Keratinocyte (primary cell): ENCODE results near the gene UBR2. TPM values are rescaled to one million over a fixed set of nuclear protein-coding genes. Genes with fewer than 3 reads are reported as not detected.
"Not testable (repeated sequence)": the region's sequence is repeated elsewhere in the genome, so short reads cannot be mapped to it uniquely, and the experiment has no call there.

Experiments used
- DNase-seq: peaks from one replicate; pipeline ENCODE4 v3.0.0-alpha.2; 2011; ENCODE audit warnings: low read depth, missing footprints, low spot score
- FAIRE-seq: peaks from 2 replicates; lab custom pipeline; 2011; peaks lifted over from hg19 to GRCh38; lab: Jason Lieb, UNC
- H2AFZ ChIP-seq: 2 replicates; pipeline ENCODE4 v1.6.0; 2012; ENCODE audit warnings: low read length, control low read depth, inconsistent platforms; ENCODE audit not compliant: control insufficient read depth
- H3K27ac ChIP-seq: 2 replicates; pipeline ENCODE4 v1.5.1; 2011; ENCODE audit warnings: low read length; ENCODE audit not compliant: control insufficient read depth, insufficient read depth
- H3K27me3 ChIP-seq: 3 replicates; pipeline ENCODE4 v1.6.0; 2011; ENCODE audit warnings: low read length; ENCODE audit not compliant: control insufficient read depth, insufficient read depth; ENCODE audit errors: extremely low read depth
- H3K36me3 ChIP-seq, 2 experiments: 2 replicates in 1 of 2; 3 replicates in 1 of 2; pipeline ENCODE4 v1.5.1; 2011; ENCODE audit warnings: low read length in 2 of 2, mild to moderate bottlenecking in 1 of 2; ENCODE audit not compliant: control insufficient read depth in 2 of 2, insufficient read depth in 2 of 2; ENCODE audit errors: extremely low read depth in 1 of 2
- H3K4me1 ChIP-seq: 3 replicates; pipeline ENCODE4 v1.5.1; 2011; ENCODE audit warnings: low read length; ENCODE audit not compliant: control insufficient read depth, insufficient read depth; ENCODE audit errors: extremely low read depth
- H3K4me2 ChIP-seq: 3 replicates; pipeline ENCODE4 v1.6.0; 2011; ENCODE audit warnings: low read depth, low read length; ENCODE audit not compliant: control insufficient read depth, insufficient read depth; ENCODE audit errors: extremely low read depth
- H3K4me3 ChIP-seq, 3 experiments: fragments of 200-600 bp in 1 of 3; sonication (generic) in 1 of 3; 2 replicates in 2 of 3; 3 replicates in 1 of 3; pipeline ENCODE4 v1.5.1; 2011 to 2016; ENCODE audit warnings: low read length in 3 of 3, mild to moderate bottlenecking in 3 of 3, control low read depth in 2 of 3, inconsistent platforms in 1 of 3, low read depth in 1 of 3, mixed read lengths in 1 of 3, mixed run types in 1 of 3, moderate library complexity in 1 of 3; ENCODE audit not compliant: control insufficient read depth in 2 of 3, insufficient read depth in 2 of 3; ENCODE audit errors: extremely low read depth in 1 of 3
- H3K79me2 ChIP-seq: 2 replicates; pipeline ENCODE4 v1.6.0; 2012; ENCODE audit warnings: low read length; ENCODE audit not compliant: control insufficient read depth, insufficient read depth
- H3K9ac ChIP-seq: 3 replicates; pipeline ENCODE4 v1.6.0; 2011; ENCODE audit warnings: low read length; ENCODE audit not compliant: control insufficient read depth, insufficient read depth; ENCODE audit errors: extremely low read depth
- H3K9me1 ChIP-seq: 3 replicates; pipeline ENCODE4 v1.6.0; 2011; ENCODE audit warnings: low read length; ENCODE audit not compliant: control insufficient read depth, insufficient read depth; ENCODE audit errors: extremely low read depth
- H3K9me3 ChIP-seq: 2 replicates; pipeline ENCODE4 v1.5.1; 2012; ENCODE audit warnings: low read depth, low read length; ENCODE audit not compliant: control insufficient read depth
- H4K20me1 ChIP-seq: 3 replicates; pipeline ENCODE4 v1.6.0; 2011; ENCODE audit warnings: low read length; ENCODE audit not compliant: control insufficient read depth, insufficient read depth; ENCODE audit errors: extremely low read depth
- EZH2 ChIP-seq: IDR thresholded peaks from one replicate; pipeline ENCODE4 v1.6.1; 2012; ENCODE audit warnings: inconsistent platforms, mild to moderate bottlenecking, low read length, moderate library complexity
- dilution Hi-C: fragments of 300-500 bp; cut with MboI; formaldehyde crosslinking; loops from one replicate; pipeline ENCODE4 v1.7.0; 2020; ENCODE audit warnings: low sequenced_read_pairs; ENCODE audit not compliant: extremely low pct_ligation_motif_present
- polyA plus RNA-seq, 5 experiments: library from polyadenylated mRNA; depleted of rRNA in 3 of 5; stranded (reverse) in 3 of 5; stranded (forward) in 1 of 5; unstranded in 1 of 5; fragments of >200 nt; gene quantifications; 1 replicate in 1 of 5; 2 replicates in 3 of 5; 3 replicates in 1 of 5; pipeline versions ENCODE4 v1.2.1 to v1.2.3, GENCODE V29; 2011 to 2012; ENCODE audit warnings: missing spikeins in 2 of 5, low read depth in 1 of 5, low replicate concordance in 1 of 5
- TF ChIP-seq, protein P1 (sequence below), 3 experiments: IDR thresholded peaks in 1 of 3; conservative IDR thresholded peaks in 1 of 3; optimal IDR thresholded peaks in 1 of 3; 2 replicates in 2 of 3; 3 replicates in 1 of 3; pipeline versions ENCODE3 to v1.5.1; 2011; ENCODE audit warnings: low read length in 3 of 3, mild to moderate bottlenecking in 3 of 3, moderate library complexity in 2 of 3, control low read depth in 1 of 3, inconsistent platforms in 1 of 3; ENCODE audit not compliant: insufficient read depth in 2 of 3; ENCODE audit errors: extremely low read depth in 1 of 3

Gene UBR2
- polyA plus RNA-seq, 1 donor (not counting 4 experiments of a cell fraction or from before 2014, with no cell fraction given), result 21.6 TPM

DNA sequence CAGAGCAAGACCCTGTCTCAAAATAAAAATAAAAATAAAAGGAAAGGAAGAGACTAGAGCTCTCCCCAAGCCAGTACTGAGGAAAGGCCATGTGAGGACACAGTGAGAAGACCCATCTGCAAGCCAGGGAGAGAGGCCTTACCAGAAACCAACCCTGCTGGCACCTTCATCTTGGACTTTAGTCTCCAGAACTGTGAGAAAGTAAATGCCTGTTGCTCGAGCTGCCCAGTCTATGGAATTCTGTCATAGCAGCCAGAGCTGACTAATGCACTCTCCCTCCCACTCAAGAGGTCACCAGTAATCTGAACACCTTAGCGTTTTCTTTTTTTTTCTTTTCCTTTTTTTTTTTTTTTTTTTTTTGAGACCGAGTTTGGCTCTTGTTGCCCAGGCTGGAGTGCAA lies 165.9 kb downstream of the UBR2 start:
- Histone ChIP-seq H3K79me2 (no peaks in the 10 kb centered on the region), H3K9ac (no peak overlapping the region), H2AFZ (no peak overlapping the region), H3K4me1 (peaks cover 12% of the 10 kb centered on the region), H3K9me1 (no peaks in the 10 kb centered on the region), H4K20me1 (no peaks in the 10 kb centered on the region), H3K36me3 (no peaks in the 10 kb centered on the region), H3K27ac (no peak overlapping the region), H3K4me3 (no peak overlapping the region), H3K4me2 (no peak overlapping the region), H3K27me3 (no peaks in the 10 kb centered on the region), H3K9me3 (no peaks in the 10 kb centered on the region)
- TF ChIP-seq, protein P1, sequence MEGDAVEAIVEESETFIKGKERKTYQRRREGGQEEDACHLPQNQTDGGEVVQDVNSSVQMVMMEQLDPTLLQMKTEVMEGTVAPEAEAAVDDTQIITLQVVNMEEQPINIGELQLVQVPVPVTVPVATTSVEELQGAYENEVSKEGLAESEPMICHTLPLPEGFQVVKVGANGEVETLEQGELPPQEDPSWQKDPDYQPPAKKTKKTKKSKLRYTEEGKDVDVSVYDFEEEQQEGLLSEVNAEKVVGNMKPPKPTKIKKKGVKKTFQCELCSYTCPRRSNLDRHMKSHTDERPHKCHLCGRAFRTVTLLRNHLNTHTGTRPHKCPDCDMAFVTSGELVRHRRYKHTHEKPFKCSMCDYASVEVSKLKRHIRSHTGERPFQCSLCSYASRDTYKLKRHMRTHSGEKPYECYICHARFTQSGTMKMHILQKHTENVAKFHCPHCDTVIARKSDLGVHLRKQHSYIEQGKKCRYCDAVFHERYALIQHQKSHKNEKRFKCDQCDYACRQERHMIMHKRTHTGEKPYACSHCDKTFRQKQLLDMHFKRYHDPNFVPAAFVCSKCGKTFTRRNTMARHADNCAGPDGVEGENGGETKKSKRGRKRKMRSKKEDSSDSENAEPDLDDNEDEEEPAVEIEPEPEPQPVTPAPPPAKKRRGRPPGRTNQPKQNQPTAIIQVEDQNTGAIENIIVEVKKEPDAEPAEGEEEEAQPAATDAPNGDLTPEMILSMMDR (optimal IDR thresholded peaks at IDR 0.05 in 1 of 3, IDR thresholded peaks at IDR 0.05 in 1 of 3, conservative IDR thresholded peaks at IDR 0.05 in 1 of 3; ENCODE audit: extremely low read depth in 1 of 3, insufficient read depth in 2 of 3, low read length in 3 of 3), result no peak
- no peak for TF ChIP-seq EZH2
- no peak for DNase-seq
- dilution Hi-C loops, result no loop called here
- no peak for FAIRE-seq

- not testable (repeated sequence) for DNase-seq, FAIRE-seq
These were observed 170.1 kb downstream of the UBR2 start for GRCh38 chr6:42733867-42734481.

GRCh38 chr6:42735976-42736375 lies 172.1 kb downstream of the UBR2 start:
- no peaks in the 10 kb centered on the region for H3K36me3 ChIP-seq
- no peak overlapping the region for H3K27ac ChIP-seq
- no peak overlapping the region for H3K4me3 ChIP-seq
- H3K4me1 ChIP-seq, result no peaks in the 10 kb centered on the region
- H4K20me1 ChIP-seq, result no peaks in the 10 kb centered on the region
- no peaks in the 10 kb centered on the region for H3K9me3 ChIP-seq
- no peak for TF ChIP-seq EZH2
- no peaks in the 10 kb centered on the region for H3K27me3 ChIP-seq
- no peak for FAIRE-seq
- no peaks in the 10 kb centered on the region for H3K79me2 ChIP-seq
- H3K4me2 ChIP-seq, result no peak overlapping the region
- no peak overlapping the region for H3K9ac ChIP-seq
- dilution Hi-C loops, result no loop called here
- no peaks in the 10 kb centered on the region for H3K9me1 ChIP-seq
- H2AFZ ChIP-seq, result no peak overlapping the region
- DNase-seq, result no peak

More at GRCh38 chr6:42733867-42734481, 170.1 kb downstream of the UBR2 start:
- H3K79me2 ChIP-seq, H3K4me3 ChIP-seq, H3K9me3 ChIP-seq, H3K36me3 ChIP-seq, H3K4me1 ChIP-seq, H3K9me1 ChIP-seq, H3K27me3 ChIP-seq, H3K4me2 ChIP-seq, H3K27ac ChIP-seq, dilution Hi-C loops, H4K20me1 ChIP-seq, H2AFZ ChIP-seq, H3K9ac ChIP-seq: not testable (repeated sequence)
